Left renal cortex interstitium (tissue), 4 donors: ENCODE data around the gene ZNF835. TPM values are rescaled to one million over a fixed set of nuclear protein-coding genes. Genes with fewer than 3 reads are reported as not detected.

Experiments
- polyA plus RNA-seq, 4 donors: library from polyadenylated mRNA; unstranded; fragments of 120-200 nt; gene quantifications; one replicate each; pipeline ENCODE4 v1.2.1, GENCODE V29; 2013; ENCODE audit not compliant: insufficient read length in 4 of 4

Gene ZNF835
- polyA plus RNA-seq, 4 donors: 4.4 to 7.3 (median 4.7) TPM

Other genes starting within 250 kb of the ZNF835 start
- gene ZNF667, start 194.4 kb downstream of the ZNF835 start, polyA plus RNA-seq: 10 to 100 TPM; 12.6 to 24.8 (median 19.9) TPM
- gene ZNF471, start 163.9 kb downstream of the ZNF835 start, polyA plus RNA-seq: 10 to 100 TPM; 11.8 to 36.1 (median 22.6) TPM
- 10 to 100 TPM; 11.1 to 19.2 (median 12.8) TPM for gene ZFP28, start 132.8 kb downstream of the ZNF835 start, polyA plus RNA-seq
- 10 to 100 TPM in 2 of 4 donors, 1 to 10 TPM in 2; 7.3 to 10.6 (median 9.5) TPM for gene ZNF470, start 104.3 kb downstream of the ZNF835 start, polyA plus RNA-seq
- gene ZNF71, start 76.5 kb downstream of the ZNF835 start, polyA plus RNA-seq: 10 to 100 TPM in 2 of 4 donors, 1 to 10 TPM in 2; 8.1 to 11.3 (median 9.5) TPM
- gene SMIM17, start 28.6 kb downstream of the ZNF835 start, polyA plus RNA-seq: 1 to 10 TPM; 1.1 to 2.3 (median 1.8) TPM
- gene PEG3, start 169.0 kb upstream of the ZNF835 start, polyA plus RNA-seq: 10 to 100 TPM; 50.6 to 95.4 (median 77.1) TPM
- 1 to 10 TPM in 3 of 4 donors, under 1 TPM in 1; 0.72 to 4.7 (median 2.6) TPM for gene ZIM2, start 169.0 kb upstream of the ZNF835 start, polyA plus RNA-seq